K562 (cell line): ENCODE data around the gene MED17. TPM values are rescaled to one million over a fixed set of nuclear protein-coding genes. Genes with fewer than 3 reads are reported as not detected.

Experiments used
- ATAC-seq: fragments of 200-7000 bp; cut with Tn5 transposase; 3 replicates; pipeline ENCODE4 v1.9.1; 2020; ENCODE audit warnings: moderate library complexity
- BruUV-seq: library from RNA; stranded (reverse); fragments of 400-500 nt; replicated peaks from 2 replicates; lab custom pipeline; 2021; lab: Mats Ljungman, UMichigan
- CTCF ChIA-PET: fragments of 300-600 bp; formaldehyde crosslinking; extraction: SDS; loops from one replicate; lab custom pipeline; 2021; ENCODE audit warnings: low intra/inter-chr PET ratio; lab: Yijun Ruan, JAX
- POLR2A ChIA-PET: fragments of 300-600, 350-650 bp; sonication (Branson Sonifier 250); formaldehyde crosslinking; extraction: SDS; loops from one replicate; lab custom pipeline; 2021; ENCODE audit warnings: antibody characterized with exemption, inconsistent platforms; lab: Yijun Ruan, JAX
- DNase-seq, 4 experiments: peaks; one replicate each; pipeline versions ENCODE4 v3.0.0 to v3.0.0-alpha.2; 2011 to 2018; ENCODE audit warnings: low spot score in 3 of 4, mixed read lengths in 3 of 4; ENCODE audit errors: extremely low read depth in 1 of 4
- FAIRE-seq: peaks from 2 replicates; lab custom pipeline; 2011; peaks lifted over from hg19 to GRCh38; lab: Jason Lieb, UNC
- H2AFZ ChIP-seq: 2 replicates; pipeline ENCODE4 v1.6.0; 2011; ENCODE audit warnings: low read depth, low read length, control low read depth, inconsistent platforms
- H3K27ac ChIP-seq: fragments of 200-600 bp; 3 replicates; pipeline ENCODE4 v1.8.0; 2011; ENCODE audit warnings: low read depth, mild to moderate bottlenecking, control low read depth, inconsistent platforms, low read length, moderate library complexity, mixed read lengths; ENCODE audit errors: extremely low read depth
- H3K27me3 ChIP-seq, 2 experiments: fragments of 300-600 bp in 1 of 2; 2 replicates in 1 of 2; 3 replicates in 1 of 2; pipeline versions ENCODE4 v1.6.0 to v1.8.0; 2011; ENCODE audit warnings: inconsistent platforms in 2 of 2, low read length in 2 of 2, mild to moderate bottlenecking in 1 of 2, mixed read lengths in 1 of 2, moderate library complexity in 1 of 2; ENCODE audit not compliant: control insufficient read depth in 2 of 2, insufficient read depth in 2 of 2
- H3K36me3 ChIP-seq: fragments of 300-600 bp; 3 replicates; pipeline ENCODE4 v1.8.0; 2011; ENCODE audit warnings: mild to moderate bottlenecking, low read length, inconsistent platforms; ENCODE audit not compliant: control insufficient read depth, insufficient read depth
- H3K4me1 ChIP-seq, 2 experiments: fragments of 200-600 bp in 1 of 2; replicated peaks in 1 of 2; 2 replicates in 1 of 2; 3 replicates in 1 of 2; pipeline versions ENCODE4 v1.5.1 to v1.8.0; 2011; ENCODE audit warnings: inconsistent platforms in 2 of 2, low read length in 2 of 2, mild to moderate bottlenecking in 1 of 2, mixed read lengths in 1 of 2, moderate library complexity in 1 of 2; ENCODE audit not compliant: control insufficient read depth in 2 of 2, insufficient read depth in 2 of 2
- H3K4me2 ChIP-seq: 2 replicates; pipeline ENCODE4 v1.6.1; 2011; ENCODE audit warnings: low read length, control low read depth, inconsistent platforms, mixed read lengths; ENCODE audit not compliant: insufficient read depth
- H3K4me3 ChIP-seq: fragments of 200-600 bp; sonication (generic), shearing (Covaris generic); 2 replicates; pipeline ENCODE4 v1.5.1; 2016; ENCODE audit warnings: control low read depth, inconsistent platforms
- H3K79me2 ChIP-seq: fragments of 200-600 bp; 3 replicates; pipeline ENCODE4 v1.8.0; 2011; ENCODE audit warnings: low read length, inconsistent platforms; ENCODE audit not compliant: control insufficient read depth, insufficient read depth
- H3K9ac ChIP-seq, 2 experiments: 2 replicates each; pipeline versions ENCODE4 v1.6.0 to v1.6.1; 2011; ENCODE audit warnings: low read depth in 2 of 2, low read length in 2 of 2, control low read depth in 1 of 2, inconsistent platforms in 1 of 2, mild to moderate bottlenecking in 1 of 2, mixed read lengths in 1 of 2; ENCODE audit not compliant: insufficient read depth in 1 of 2
- H3K9me1 ChIP-seq: one replicate; pipeline ENCODE4 v1.6.0; 2011; ENCODE audit warnings: inconsistent platforms, mild to moderate bottlenecking, low read length, moderate library complexity; ENCODE audit not compliant: control insufficient read depth, insufficient read depth
- H3K9me3 ChIP-seq: replicated peaks from 2 replicates; pipeline ENCODE4 v1.5.1; 2011; ENCODE audit warnings: low read depth, low read length, inconsistent platforms; ENCODE audit not compliant: control insufficient read depth, insufficient read depth
- H4K20me1 ChIP-seq: replicated peaks from 2 replicates; pipeline ENCODE4 v1.6.1; 2011; ENCODE audit warnings: low read length, inconsistent platforms, mixed read lengths; ENCODE audit not compliant: control insufficient read depth, insufficient read depth
- ARID1B ChIP-seq: fragments of 450-650 bp; IDR thresholded peaks from 2 replicates; pipeline ENCODE4 v1.6.1; 2016; ENCODE audit warnings: antibody characterized with exemption, mild to moderate bottlenecking, inconsistent platforms
- FOXO4 ChIP-seq: fragments of 450-650 bp; formaldehyde crosslinking; IDR thresholded peaks from 2 replicates; pipeline ENCODE4 v1.4.0; 2020; ENCODE audit warnings: mild to moderate bottlenecking, moderate library complexity
- NR2F6 ChIP-seq: fragments of 450-650 bp; formaldehyde crosslinking; IDR thresholded peaks from 2 replicates; pipeline ENCODE4 v1.4.0; 2020; ENCODE audit warnings: mild to moderate bottlenecking
- POLR2AphosphoS2 ChIP-seq: IDR thresholded peaks from 2 replicates; pipeline ENCODE4 v1.6.1; 2012; ENCODE audit warnings: low read length, improper control_type of control experiment
- SREBF1 ChIP-seq: fragments of 150-350 bp; IDR thresholded peaks from 2 replicates; pipeline ENCODE4 v1.6.1; 2014; ENCODE audit warnings: antibody characterized with exemption, low read depth, low read length, borderline replicate concordance
- TCF7 ChIP-seq: sonication (generic); IDR thresholded peaks from 2 replicates; pipeline ENCODE4 v1.6.1; 2016; ENCODE audit warnings: antibody characterized with exemption, borderline replicate concordance
- ZNF407 ChIP-seq: fragments of 450-650 bp; IDR thresholded peaks from 2 replicates; pipeline ENCODE4 v1.6.1; 2016; ENCODE audit warnings: low read depth
- WGBS: fragments of 100-300 bp; shearing (Covaris generic); methylation state at CpG from one replicate; pipeline ENCODE4 v1.1.6; 2016; ENCODE audit warnings: low coverage, mixed read lengths; ENCODE audit not compliant: insufficient coverage; ENCODE audit errors: missing lambda C conversion rate; 5-methylcytosine and 5-hydroxymethylcytosine counted together
- in situ Hi-C: fragments of 300-500 bp; cut with MboI; formaldehyde crosslinking; loops from 4 replicates; pipeline ENCODE4 v1.15.0; 2018; ENCODE audit warnings: inconsistent platforms, mixed read lengths
- intact Hi-C: fragments of 100-400 bp; cut with micrococcal nuclease; formaldehyde crosslinking; loops from 2 replicates; pipeline ENCODE4 v1.14.2; 2022
- polyA plus RNA-seq, 8 experiments: library from polyadenylated mRNA; depleted of rRNA in 4 of 8; stranded (reverse) in 5 of 8; unstranded in 3 of 8; fragments of >200 nt; fragmentation: Nextera tagmentation in 2 of 8; fragmentation: Illumina TruSeq in 1 of 8; extraction: Ambion mirVana in 2 of 8; extraction: Trizol in 1 of 8; gene quantifications; 2 replicates each; pipeline versions ENCODE4 v1.2.1 to v1.2.3, GENCODE V29; 2011 to 2014; ENCODE audit warnings: inconsistent platforms in 1 of 8, missing spikeins in 1 of 8
- total RNA-seq, 7 experiments: library from RNA; depleted of rRNA in 6 of 7; stranded (reverse); fragments of >200 nt in 6 of 7; fragmentation: Illumina TruSeq in 2 of 7; extraction: Trizol in 2 of 7; gene quantifications; 2 replicates each; pipeline versions ENCODE4 v1.2.1 to v1.2.3, GENCODE V29; 2011 to 2021; ENCODE audit warnings: low replicate concordance in 1 of 7

Gene MED17
- total and polyA plus RNA-seq, 9 of the 15 experiments (the other 6 are each of a cell fraction or from before 2014, with no cell fraction given): 6.7 to 34.7 (median 26.8) TPM

- H3K4me3 ChIP-seq: no peak overlapping the region
- no TSS peak for BruUV-seq
- H4K20me1 ChIP-seq: no peaks in the 10 kb centered on the region
- no peaks in the 10 kb centered on the region for H3K9me3 ChIP-seq
- 71% methylated on average over 3 of the region's 3 CpGs for WGBS
- no peak overlapping the region for H2AFZ ChIP-seq
- ATAC-seq: no peak
- in situ Hi-C loops: no loop called here
- FAIRE-seq: no peak
- no peak overlapping the region for H3K4me2 ChIP-seq
- H3K4me1 ChIP-seq: peaks cover 6 to 9% of the 10 kb centered on the region in 2 experiments; a peak in 4 of 5 replicates
- no peaks in the 10 kb centered on the region for H3K27me3 ChIP-seq
- H3K9me1 ChIP-seq: no peaks in the 10 kb centered on the region
- POLR2A ChIA-PET: no interaction called here
- peaks cover 31% of the 10 kb centered on the region for H3K36me3 ChIP-seq
- H3K79me2 ChIP-seq: no peaks in the 10 kb centered on the region
- DNase-seq: no peak
- CTCF ChIA-PET: no interaction called here
- intact Hi-C loops: no loop called here
- no peak overlapping the region for H3K9ac ChIP-seq
- no peak overlapping the region for H3K27ac ChIP-seq
- TF ChIP-seq ZNF407 (no peak), TCF7 (no peak), NR2F6 (no peak), POLR2AphosphoS2 (no peak), SREBF1 (no peak), ARID1B (no peak), FOXO4 (CRISPR knock-in tag) (no peak)
These were observed 26.8 kb upstream of the MED17 start for GRCh38 chr11:93757301-93757700.
